GM10266 (cell line): ENCODE measurements around the gene CAPN13.

ENCODE experiments used
- DNase-seq: peaks from one replicate; pipeline ENCODE4 v3.0.0; 2012; ENCODE audit errors: extremely low spot score
- CTCF ChIP-seq: IDR thresholded peaks from 2 replicates; pipeline ENCODE4 v1.5.1; 2012; ENCODE audit warnings: mild to moderate bottlenecking, low read depth; ENCODE audit not compliant: control insufficient read depth, insufficient read depth; ENCODE audit errors: missing control alignments

Gene CAPN13

GRCh38 chr2:30821960-30822359, 14.7 kb upstream of the CAPN13 start:
- DNase-seq = no peak
- no peak for TF ChIP-seq CTCF

GRCh38 chr2:30820381-30821055, 13.3 kb upstream of the CAPN13 start:
- no peak for DNase-seq
- no peak for TF ChIP-seq CTCF

- TF ChIP-seq CTCF = no peak
- no peak for DNase-seq
Measured at GRCh38 chr2:30809938-30810337, 2.7 kb upstream of the CAPN13 start.

GRCh38 chr2:30808695-30809094, 1.4 kb upstream of the CAPN13 start:
- TF ChIP-seq CTCF = no peak
- DNase-seq = no peak

- TF ChIP-seq CTCF = no peak
- no peak for DNase-seq
Measured at GRCh38 chr2:30803281-30803680, 4.0 kb downstream of the CAPN13 start.

- TF ChIP-seq CTCF = no peak
- no peak for DNase-seq
Measured at GRCh38 chr2:30802611-30803010, 4.6 kb downstream of the CAPN13 start.

- TF ChIP-seq CTCF = no peak
- no peak for DNase-seq
Measured at GRCh38 chr2:30801821-30802455, 5.3 kb downstream of the CAPN13 start.
